ENCODE data around the gene TP53I13.

GRCh38 chr17:29614349-29615047 lies 46.0 kb downstream of the TP53I13 start:
- no peak for TF ChIP-seq CTCF (IDR thresholded peaks at IDR 0.05; ENCODE audit: low read depth, low read length)
- TF ChIP-seq EZH2phosphoT487 (IDR thresholded peaks at IDR 0.05; ENCODE audit: low read depth): no peak

Measured in OCI-LY3 (cell line).